GM12878 (cell line): Measurements from ENCODE around the gene PKHD1. TPM values are rescaled to one million over a fixed set of nuclear protein-coding genes. Genes with fewer than 3 reads are reported as not detected.

Source experiments
- ATAC-seq: fragments of 200-7000 bp; cut with Tn5 transposase; 3 replicates; pipeline ENCODE4 v1.9.1; 2020; ENCODE audit warnings: mild to moderate bottlenecking, moderate library complexity
- BruUV-seq: library from RNA; stranded (reverse); fragments of 400-500 nt; replicated peaks from 2 replicates; lab custom pipeline; 2021; lab: Mats Ljungman, UMichigan
- CTCF ChIA-PET: fragments of 300-600 bp; sonication (Branson Sonifier 250); formaldehyde crosslinking; extraction: SDS; loops from one replicate; lab custom pipeline; 2021; ENCODE audit warnings: inconsistent platforms; lab: Yijun Ruan, JAX
- POLR2A ChIA-PET: fragments of 350-600 bp; formaldehyde crosslinking; extraction: SDS; loops from one replicate; lab custom pipeline; 2021; ENCODE audit warnings: inconsistent platforms; lab: Charles Lee
- RAD21 ChIA-PET: fragments of 300-600 bp; sonication (Branson Sonifier 250); formaldehyde crosslinking; loops from one replicate; lab custom pipeline; 2023; ENCODE audit warnings: antibody characterized with exemption; ENCODE audit not compliant: unreplicated experiment; lab: Charles Lee
- SMC1A ChIA-PET: fragments of 300-600 bp; sonication (Branson Sonifier 250); formaldehyde crosslinking; loops from one replicate; lab custom pipeline; 2023; ENCODE audit not compliant: unreplicated experiment, uncharacterized antibody; lab: Charles Lee
- DNase-seq: peaks from one replicate; pipeline ENCODE4 v3.0.0-alpha.2; 2011; ENCODE audit warnings: low read depth, low spot score
- FAIRE-seq: peaks from 3 replicates; lab custom pipeline; 2011; peaks lifted over from hg19 to GRCh38; lab: Jason Lieb, UNC
- H2AFZ ChIP-seq: 2 replicates; pipeline ENCODE4 v1.6.0; 2011; ENCODE audit warnings: low read depth, low read length, control low read depth; ENCODE audit not compliant: control insufficient read depth
- H3K27ac ChIP-seq: 2 replicates; pipeline ENCODE4 v1.5.1; 2011; ENCODE audit warnings: control low read depth; ENCODE audit not compliant: control insufficient read depth, insufficient read depth
- H3K27me3 ChIP-seq, 2 experiments: replicated peaks in 1 of 2; 2 replicates each; pipeline versions ENCODE4 v1.6.0 to v1.6.1; 2011; ENCODE audit warnings: low read length in 1 of 2; ENCODE audit not compliant: control insufficient read depth in 2 of 2, insufficient read depth in 2 of 2
- H3K36me3 ChIP-seq, 2 experiments: 2 replicates each; pipeline ENCODE4 v1.5.1; 2011; ENCODE audit warnings: low read length in 1 of 2; ENCODE audit not compliant: control insufficient read depth in 2 of 2, insufficient read depth in 2 of 2
- H3K4me1 ChIP-seq: 2 replicates; pipeline ENCODE4 v1.6.1; 2011; ENCODE audit warnings: mild to moderate bottlenecking, low read length, moderate library complexity, mixed read lengths; ENCODE audit not compliant: control insufficient read depth, insufficient read depth
- H3K4me2 ChIP-seq: 2 replicates; pipeline ENCODE4 v1.6.0; 2011; ENCODE audit warnings: control low read depth; ENCODE audit not compliant: control insufficient read depth, insufficient read depth
- H3K4me3 ChIP-seq: fragments of 200-600 bp; sonication (generic); 2 replicates; pipeline ENCODE4 v1.5.1; 2016
- H3K79me2 ChIP-seq: 2 replicates; pipeline ENCODE4 v1.6.0; 2011; ENCODE audit warnings: low read length; ENCODE audit not compliant: control insufficient read depth, insufficient read depth
- H3K9ac ChIP-seq: 2 replicates; pipeline ENCODE4 v1.8.0; 2011; ENCODE audit warnings: low read length, control low read depth, mixed read lengths; ENCODE audit not compliant: control insufficient read depth, insufficient read depth
- H3K9me3 ChIP-seq: replicated peaks from 3 replicates; pipeline ENCODE4 v1.5.1; 2011; ENCODE audit warnings: mild to moderate bottlenecking, low read length; ENCODE audit not compliant: control insufficient read depth, insufficient read depth
- H4K20me1 ChIP-seq: 2 replicates; pipeline ENCODE4 v1.6.0; 2011; ENCODE audit not compliant: control insufficient read depth, insufficient read depth
- BACH1 ChIP-seq: fragments of 450-650 bp; IDR thresholded peaks from 2 replicates; pipeline ENCODE4 v1.6.1; 2017; ENCODE audit warnings: mild to moderate bottlenecking, borderline replicate concordance
- CHD2 ChIP-seq: IDR thresholded peaks from 2 replicates; pipeline ENCODE4 v1.6.1; 2011; ENCODE audit warnings: low read depth, low read length, improper control_type of control experiment, borderline replicate concordance
- ETV6 ChIP-seq, 2 experiments: fragments of 450-650 bp in 1 of 2; IDR thresholded peaks in 1 of 2; conservative IDR thresholded peaks in 1 of 2; 2 replicates each; pipeline ENCODE4 v1.6.1; 2014; ENCODE audit warnings: antibody characterized with exemption in 1 of 2, borderline replicate concordance in 1 of 2, low read depth in 1 of 2, mild to moderate bottlenecking in 1 of 2, moderate library complexity in 1 of 2
- HCFC1 ChIP-seq: fragments of 150-350 bp; IDR thresholded peaks from 2 replicates; pipeline ENCODE4 v1.6.1; 2014; ENCODE audit warnings: low read length
- HDAC2 ChIP-seq: fragments of 200-600 bp; sonication (generic); IDR thresholded peaks from 2 replicates; pipeline ENCODE4 v1.6.1; 2017
- MYC ChIP-seq: IDR thresholded peaks from 2 replicates; pipeline ENCODE4 v1.6.1; 2011; ENCODE audit warnings: mild to moderate bottlenecking, low read length, moderate library complexity, inconsistent platforms; ENCODE audit not compliant: insufficient read depth, insufficient replicate concordance, insufficient read length, severe bottlenecking
- POLR2A ChIP-seq: IDR thresholded peaks from 2 replicates; pipeline ENCODE4 v1.6.1; 2011; ENCODE audit warnings: low read depth, mild to moderate bottlenecking, low read length
- POLR2AphosphoS5 ChIP-seq: IDR thresholded peaks from 2 replicates; pipeline ENCODE4 v1.6.1; 2011; ENCODE audit warnings: mild to moderate bottlenecking, low read length, inconsistent platforms
- RAD51 ChIP-seq: fragments of 450-650 bp; IDR thresholded peaks from 2 replicates; pipeline ENCODE4 v1.6.1; 2016; ENCODE audit warnings: moderate library complexity, mild to moderate bottlenecking, inconsistent platforms
- SMAD5 ChIP-seq: IDR thresholded peaks from 2 replicates; pipeline ENCODE4 v1.6.1; 2016; ENCODE audit warnings: antibody characterized with exemption, low read depth
- SREBF1 ChIP-seq: IDR thresholded peaks from 2 replicates; pipeline ENCODE4 v1.6.1; 2012; ENCODE audit warnings: mild to moderate bottlenecking, low read length
- TCF7 ChIP-seq: IDR thresholded peaks from 2 replicates; pipeline ENCODE4 v1.6.1; 2014; ENCODE audit warnings: antibody characterized with exemption, borderline replicate concordance
- ZNF217 ChIP-seq: fragments of 450-650 bp; IDR thresholded peaks from 2 replicates; pipeline ENCODE4 v1.6.1; 2017; ENCODE audit warnings: antibody characterized with exemption, mild to moderate bottlenecking
- WGBS: methylation state at CpG from one replicate; pipeline ENCODE4 v1.1.6; 2016; ENCODE audit warnings: low lambda C conversion rate; ENCODE audit not compliant: insufficient replicate concordance, insufficient coverage; ENCODE audit errors: missing lambda C conversion rate; 5-methylcytosine and 5-hydroxymethylcytosine counted together
- in situ Hi-C: fragments of 300-500 bp; cut with MboI; formaldehyde crosslinking; loops from 9 replicates; pipeline ENCODE4 v1.14.3; 2018; ENCODE audit warnings: mixed read lengths
- intact Hi-C: fragments of 100-400 bp; cut with micrococcal nuclease; formaldehyde crosslinking; loops from one replicate; pipeline ENCODE4 v1.14.2; 2022; ENCODE audit not compliant: unreplicated experiment
- polyA plus RNA-seq, 11 experiments: library from polyadenylated mRNA; depleted of rRNA in 4 of 11; unstranded in 6 of 11; stranded (reverse) in 5 of 11; fragments of >200 nt; fragmentation: Nextera tagmentation in 4 of 11; fragmentation: Illumina TruSeq in 1 of 11; extraction: Ambion mirVana in 4 of 11; extraction: Trizol in 1 of 11; gene quantifications; 1 replicate in 1 of 11; 2 replicates in 10 of 11; pipeline versions ENCODE4 v1.2.1 to v1.2.3, GENCODE V29; 2011 to 2016; ENCODE audit warnings: inconsistent platforms in 2 of 11, missing spikeins in 2 of 11, low read depth in 1 of 11
- total RNA-seq, 4 experiments: library from RNA; depleted of rRNA in 3 of 4; stranded (reverse); fragments of >200 nt in 3 of 4; fragmentation: Illumina TruSeq in 1 of 4; extraction: Trizol in 1 of 4; gene quantifications; 2 replicates each; pipeline versions ENCODE4 v1.2.1 to v1.2.3, GENCODE V29; 2013 to 2021
- TF ChIP-seq, protein P1 (sequence below): fragments of 450-650 bp; IDR thresholded peaks from 2 replicates; pipeline ENCODE4 v1.6.1; 2017; ENCODE audit warnings: mild to moderate bottlenecking
- TF ChIP-seq, protein P2 (sequence below): IDR thresholded peaks from 2 replicates; pipeline ENCODE4 v1.6.1; 2011; ENCODE audit warnings: borderline replicate concordance, low read depth, mild to moderate bottlenecking, moderate library complexity, mixed read lengths, low read length; ENCODE audit not compliant: insufficient read depth; ENCODE audit errors: extremely low read length
- TF ChIP-seq, protein P3 (sequence below): IDR thresholded peaks from 2 replicates; pipeline ENCODE4 v1.6.1; 2012; ENCODE audit warnings: low read length, inconsistent platforms

The PKHD1 gene
- total and polyA plus RNA-seq, 10 of the 15 experiments (the other 5 are each of a cell fraction or from before 2014, with no cell fraction given): under 0.01 to 0.90 (median 0.02) TPM; not detected in 1

DNA sequence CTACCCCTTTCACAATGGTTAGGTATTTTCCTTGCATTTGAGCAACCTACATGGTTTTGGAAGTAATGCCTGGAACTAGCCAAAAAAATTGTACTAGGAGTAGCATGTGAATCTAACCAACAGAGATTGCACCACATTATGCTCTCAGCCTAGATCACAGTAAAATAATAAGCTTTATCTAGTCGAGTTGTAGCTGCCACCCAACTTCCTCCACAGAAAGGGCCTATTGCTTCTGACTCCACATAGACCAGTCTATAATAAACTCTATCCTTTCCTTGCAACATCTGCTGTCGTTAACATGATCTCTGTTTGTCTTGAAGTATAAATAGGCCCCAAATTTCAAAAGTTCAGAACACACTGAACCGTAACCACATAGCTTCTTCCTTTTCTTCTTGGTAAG, 375.5 kb downstream of the PKHD1 start:
- no peak for ATAC-seq

DNA sequence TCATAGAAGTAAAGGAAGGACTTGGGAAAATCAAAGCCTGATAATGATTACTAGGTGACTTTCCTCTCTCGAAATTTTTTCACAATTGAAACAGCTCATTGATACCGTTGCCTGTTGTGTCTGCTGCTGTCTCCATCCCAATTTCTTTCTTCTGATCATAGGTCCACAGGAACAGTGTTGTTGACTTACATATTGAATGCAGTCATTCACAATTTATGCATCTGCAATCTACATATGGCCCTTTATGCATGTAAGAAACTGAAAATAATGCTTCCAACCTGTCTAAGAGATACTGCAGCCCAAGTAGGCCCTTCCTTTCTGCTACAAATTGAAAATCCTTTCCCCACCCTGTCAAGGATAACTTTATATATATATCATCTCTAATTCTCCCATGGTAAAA, 381.3 kb downstream of the PKHD1 start:
- DNase-seq (no peak), ATAC-seq (no peak), FAIRE-seq (no peak)
- in situ Hi-C loops (no loop called here), intact Hi-C loops (no loop called here)
- no peaks in the 10 kb centered on the region for H3K4me1 ChIP-seq
- H3K79me2 ChIP-seq: no peaks in the 10 kb centered on the region
- SMC1A ChIA-PET: no interaction called here
- no peak overlapping the region for H3K9ac ChIP-seq
- no peak overlapping the region for H3K4me2 ChIP-seq
- no peaks in the 10 kb centered on the region for H3K9me3 ChIP-seq
- H2AFZ ChIP-seq: no peak overlapping the region
- POLR2A ChIA-PET: interaction anchor here (0.6 kb wide), 1 partner anchor 751 kb away, joined by 6 read pairs; no protein-coding TSS in a partner anchor
- H3K27me3 ChIP-seq: no peaks in the 10 kb centered on the region
- no TSS peak for BruUV-seq
- WGBS: 0% methylated on average over 2 of the region's 2 CpGs
- H3K4me3 ChIP-seq: no peak overlapping the region
- CTCF ChIA-PET: no interaction called here
- no peaks in the 10 kb centered on the region for H4K20me1 ChIP-seq
- RAD21 ChIA-PET: no interaction called here
- H3K27ac ChIP-seq: no peak overlapping the region
- no peaks in the 10 kb centered on the region for H3K36me3 ChIP-seq
- no peak for TF ChIP-seq CHD2
- no peak for TF ChIP-seq MYC
- TF ChIP-seq ETV6 (conservative IDR thresholded peaks at IDR 0.05 in 1 of 2, IDR thresholded peaks at IDR 0.05 in 1 of 2; ENCODE audit: borderline replicate concordance in 1 of 2, low read depth in 1 of 2): no peak
- TF ChIP-seq POLR2A: no peak
- no peak for TF ChIP-seq SREBF1
- TF ChIP-seq, protein P1, sequence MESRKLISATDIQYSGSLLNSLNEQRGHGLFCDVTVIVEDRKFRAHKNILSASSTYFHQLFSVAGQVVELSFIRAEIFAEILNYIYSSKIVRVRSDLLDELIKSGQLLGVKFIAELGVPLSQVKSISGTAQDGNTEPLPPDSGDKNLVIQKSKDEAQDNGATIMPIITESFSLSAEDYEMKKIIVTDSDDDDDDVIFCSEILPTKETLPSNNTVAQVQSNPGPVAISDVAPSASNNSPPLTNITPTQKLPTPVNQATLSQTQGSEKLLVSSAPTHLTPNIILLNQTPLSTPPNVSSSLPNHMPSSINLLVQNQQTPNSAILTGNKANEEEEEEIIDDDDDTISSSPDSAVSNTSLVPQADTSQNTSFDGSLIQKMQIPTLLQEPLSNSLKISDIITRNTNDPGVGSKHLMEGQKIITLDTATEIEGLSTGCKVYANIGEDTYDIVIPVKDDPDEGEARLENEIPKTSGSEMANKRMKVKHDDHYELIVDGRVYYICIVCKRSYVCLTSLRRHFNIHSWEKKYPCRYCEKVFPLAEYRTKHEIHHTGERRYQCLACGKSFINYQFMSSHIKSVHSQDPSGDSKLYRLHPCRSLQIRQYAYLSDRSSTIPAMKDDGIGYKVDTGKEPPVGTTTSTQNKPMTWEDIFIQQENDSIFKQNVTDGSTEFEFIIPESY: no peak
- TF ChIP-seq POLR2AphosphoS5: no peak
- no peak for TF ChIP-seq BACH1
- TF ChIP-seq HCFC1: no peak
- no peak for TF ChIP-seq RAD51
- TF ChIP-seq, protein P2, sequence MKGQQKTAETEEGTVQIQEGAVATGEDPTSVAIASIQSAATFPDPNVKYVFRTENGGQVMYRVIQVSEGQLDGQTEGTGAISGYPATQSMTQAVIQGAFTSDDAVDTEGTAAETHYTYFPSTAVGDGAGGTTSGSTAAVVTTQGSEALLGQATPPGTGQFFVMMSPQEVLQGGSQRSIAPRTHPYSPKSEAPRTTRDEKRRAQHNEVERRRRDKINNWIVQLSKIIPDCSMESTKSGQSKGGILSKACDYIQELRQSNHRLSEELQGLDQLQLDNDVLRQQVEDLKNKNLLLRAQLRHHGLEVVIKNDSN: no peak

More for the DNA sequence above, 375.5 kb downstream of the PKHD1 start:
- Histone ChIP-seq H3K9me3 (no peaks in the 10 kb centered on the region), H3K27me3 (no peaks in the 10 kb centered on the region), H3K4me3 (no peak overlapping the region), H3K4me1 (no peaks in the 10 kb centered on the region), H3K9ac (no peak overlapping the region), H3K79me2 (no peaks in the 10 kb centered on the region), H2AFZ (no peak overlapping the region), H4K20me1 (no peaks in the 10 kb centered on the region), H3K36me3 (no peaks in the 10 kb centered on the region), H3K4me2 (no peak overlapping the region), H3K27ac (no peak overlapping the region)
- ChIA-PET RAD21 (no interaction called here), POLR2A (no interaction called here), SMC1A (no interaction called here), CTCF (interaction anchor here (1.3 kb wide), 1 partner anchor 12 kb away, joined by 3 read pairs; no protein-coding TSS in a partner anchor)
- 0% methylated on average over 3 of the region's 3 CpGs for WGBS
- in situ Hi-C loops: no loop called here
- intact Hi-C loops: no loop called here
- DNase-seq (no peak), FAIRE-seq (no peak)
- TF ChIP-seq SMAD5 (no peak), HDAC2 (no peak), TCF7 (no peak), ZNF217 (no peak), POLR2A (no peak)
- TF ChIP-seq, protein P3, sequence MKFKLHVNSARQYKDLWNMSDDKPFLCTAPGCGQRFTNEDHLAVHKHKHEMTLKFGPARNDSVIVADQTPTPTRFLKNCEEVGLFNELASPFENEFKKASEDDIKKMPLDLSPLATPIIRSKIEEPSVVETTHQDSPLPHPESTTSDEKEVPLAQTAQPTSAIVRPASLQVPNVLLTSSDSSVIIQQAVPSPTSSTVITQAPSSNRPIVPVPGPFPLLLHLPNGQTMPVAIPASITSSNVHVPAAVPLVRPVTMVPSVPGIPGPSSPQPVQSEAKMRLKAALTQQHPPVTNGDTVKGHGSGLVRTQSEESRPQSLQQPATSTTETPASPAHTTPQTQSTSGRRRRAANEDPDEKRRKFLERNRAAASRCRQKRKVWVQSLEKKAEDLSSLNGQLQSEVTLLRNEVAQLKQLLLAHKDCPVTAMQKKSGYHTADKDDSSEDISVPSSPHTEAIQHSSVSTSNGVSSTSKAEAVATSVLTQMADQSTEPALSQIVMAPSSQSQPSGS: no peak
- no TSS peak for BruUV-seq
